Measurements from ENCODE around the gene VWA3A. TPM values are rescaled to one million over a fixed set of nuclear protein-coding genes. Genes with fewer than 3 reads are reported as not detected.

The VWA3A gene
- total and polyA plus RNA-seq, 2 experiments from 2014 or later = 0.45 TPM; not detected in 1

DNA sequence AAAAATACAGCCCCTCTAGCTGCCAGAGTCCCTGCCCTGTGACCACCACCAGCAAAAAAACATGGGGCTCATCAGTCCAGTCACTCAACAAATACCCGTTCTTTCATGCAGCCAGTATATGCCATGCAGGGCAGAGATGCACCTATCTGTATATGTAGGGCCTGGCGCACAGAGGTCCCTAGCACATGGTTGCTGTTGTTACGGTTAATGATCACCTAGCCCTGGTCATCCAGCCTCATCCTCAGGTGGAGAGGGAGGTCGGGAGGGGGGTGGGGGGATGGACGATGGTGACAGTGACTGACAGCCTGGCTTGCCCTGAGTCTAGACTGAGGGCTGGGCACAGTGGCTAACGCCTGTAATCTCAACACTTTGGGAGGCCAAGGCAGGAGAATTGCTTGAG lies 71.5 kb downstream of the VWA3A start (continued):
- no peak for TF ChIP-seq CTCF (conservative IDR thresholded peaks at IDR 0.05; ENCODE audit: low read depth in 2 of 2)
- no peak for TF ChIP-seq JUNB (IDR thresholded peaks at IDR 0.05; ENCODE audit: unreplicated experiment)
- TF ChIP-seq, protein P1, sequence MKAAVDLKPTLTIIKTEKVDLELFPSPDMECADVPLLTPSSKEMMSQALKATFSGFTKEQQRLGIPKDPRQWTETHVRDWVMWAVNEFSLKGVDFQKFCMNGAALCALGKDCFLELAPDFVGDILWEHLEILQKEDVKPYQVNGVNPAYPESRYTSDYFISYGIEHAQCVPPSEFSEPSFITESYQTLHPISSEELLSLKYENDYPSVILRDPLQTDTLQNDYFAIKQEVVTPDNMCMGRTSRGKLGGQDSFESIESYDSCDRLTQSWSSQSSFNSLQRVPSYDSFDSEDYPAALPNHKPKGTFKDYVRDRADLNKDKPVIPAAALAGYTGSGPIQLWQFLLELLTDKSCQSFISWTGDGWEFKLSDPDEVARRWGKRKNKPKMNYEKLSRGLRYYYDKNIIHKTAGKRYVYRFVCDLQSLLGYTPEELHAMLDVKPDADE (IDR thresholded peaks at IDR 0.05) = no peak

DNA sequence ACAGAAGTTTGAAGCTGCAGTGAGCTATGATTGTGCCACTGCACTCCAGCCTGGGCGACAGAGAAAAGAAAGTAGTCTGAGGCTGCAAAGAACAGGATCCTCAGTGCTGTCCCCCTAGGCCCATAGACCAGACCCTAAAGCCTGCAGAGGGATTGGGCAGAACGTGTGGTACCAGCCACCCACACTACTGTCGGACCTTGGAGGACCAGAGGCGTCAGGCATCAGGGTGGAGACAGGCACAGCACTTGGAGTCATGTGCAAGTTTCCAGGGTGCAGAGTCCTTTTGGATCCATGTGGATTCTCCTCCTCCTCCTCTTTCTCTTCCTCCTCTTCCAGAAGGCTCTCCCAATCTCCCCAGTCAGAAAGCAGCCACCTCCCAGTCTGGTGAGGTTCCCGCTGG lies 72.1 kb downstream of the VWA3A start:
- Histone ChIP-seq H3K79me2 (replicated peaks; ENCODE audit: insufficient read depth) (no peaks in the 10 kb centered on the region), H3K9me2 (ENCODE audit: insufficient read depth) (peaks cover 8% of the 10 kb centered on the region; the same call in 1 of the 2 replicates), H3K36me3 (ENCODE audit: insufficient read depth) (no peaks in the 10 kb centered on the region), H3F3A (replicated peaks; ENCODE audit: low read depth) (0 out of 2 replicates have a peak, but pooled peaks cover 6% of the 10 kb centered on the region), H4K20me1 (replicated peaks; ENCODE audit: insufficient read depth) (no peaks in the 10 kb centered on the region), H3K4me3 (no peak overlapping the region), H3K27me3 (ENCODE audit: insufficient read depth) (peaks cover 26% of the 10 kb centered on the region), H3K27ac (ENCODE audit: low read depth) (no peak overlapping the region), H2AFZ (no peak overlapping the region), H3K4me2 (no peak overlapping the region), H3K4me1 (ENCODE audit: insufficient read depth) (no peaks in the 10 kb centered on the region; the same call in none of the 2 replicates)
- ATAC-seq = no peak
- DNase-seq (ENCODE audit: low spot score) = no peak
- Mint-ChIP-seq H3K27ac (no peak overlapping the region), H3K9me3 (no peaks in the 10 kb centered on the region; the same call in 2 of the 3 replicates), H3K27me3 (ENCODE audit: insufficient read depth, low read depth, poor library complexity) (peaks cover 5% of the 10 kb centered on the region), H3K4me1 (no peaks in the 10 kb centered on the region), H3K4me3 (no peak overlapping the region), H3K36me3 (ENCODE audit: low read depth) (peaks cover 4% of the 10 kb centered on the region; the same call in 2 of the 3 replicates)
- TF ChIP-seq REST (IDR thresholded peaks at IDR 0.05; ENCODE audit: unreplicated experiment) = no peak
- no peak for TF ChIP-seq ZNF114 (CRISPR knock-in tag; IDR thresholded peaks at IDR 0.05)
- no peak for TF ChIP-seq STAT1 (IDR thresholded peaks at IDR 0.05; ENCODE audit: unreplicated experiment)
- TF ChIP-seq, protein P1 (IDR thresholded peaks at IDR 0.05) = no peak
- TF ChIP-seq ZNF331 (CRISPR knock-in tag; IDR thresholded peaks at IDR 0.05; ENCODE audit: low read depth) = no peak
- no peak for TF ChIP-seq EZH2 (IDR thresholded peaks at IDR 0.05; ENCODE audit: low read depth, unreplicated experiment)
- no peak for TF ChIP-seq CTCF (conservative IDR thresholded peaks at IDR 0.05; ENCODE audit: low read depth in 2 of 2)
- TF ChIP-seq NANOG (IDR thresholded peaks at IDR 0.05; ENCODE audit: borderline replicate concordance) = no peak
- no peak for TF ChIP-seq CREB1 (CRISPR knock-in tag; IDR thresholded peaks at IDR 0.05; ENCODE audit: low read depth)
- no peak for TF ChIP-seq JUNB (IDR thresholded peaks at IDR 0.05; ENCODE audit: unreplicated experiment)
- no peak for TF ChIP-seq EZH2phosphoT487 (IDR thresholded peaks at IDR 0.05; ENCODE audit: unreplicated experiment)
